Choroid plexus epithelial cell (primary cell): Measurements from ENCODE around the gene ZNF609.
"Not testable (repeated sequence)": the region's sequence is repeated elsewhere in the genome, so short reads cannot be mapped to it uniquely, and the experiment has no call there.

Source experiments
- DNase-seq: peaks from one replicate; pipeline ENCODE4 v3.0.0-alpha.2; 2010; ENCODE audit warnings: low read depth
- H3K4me3 ChIP-seq: 2 replicates; pipeline ENCODE4 v1.5.1; 2011; ENCODE audit warnings: low read depth, mild to moderate bottlenecking, control low read depth, low read length, moderate library complexity
- CTCF ChIP-seq: conservative IDR thresholded peaks from 2 replicates; pipeline ENCODE4 v1.5.1; 2011; ENCODE audit warnings: low read depth, mild to moderate bottlenecking, control low read depth, inconsistent platforms, low read length, moderate library complexity

The ZNF609 gene

DNA sequence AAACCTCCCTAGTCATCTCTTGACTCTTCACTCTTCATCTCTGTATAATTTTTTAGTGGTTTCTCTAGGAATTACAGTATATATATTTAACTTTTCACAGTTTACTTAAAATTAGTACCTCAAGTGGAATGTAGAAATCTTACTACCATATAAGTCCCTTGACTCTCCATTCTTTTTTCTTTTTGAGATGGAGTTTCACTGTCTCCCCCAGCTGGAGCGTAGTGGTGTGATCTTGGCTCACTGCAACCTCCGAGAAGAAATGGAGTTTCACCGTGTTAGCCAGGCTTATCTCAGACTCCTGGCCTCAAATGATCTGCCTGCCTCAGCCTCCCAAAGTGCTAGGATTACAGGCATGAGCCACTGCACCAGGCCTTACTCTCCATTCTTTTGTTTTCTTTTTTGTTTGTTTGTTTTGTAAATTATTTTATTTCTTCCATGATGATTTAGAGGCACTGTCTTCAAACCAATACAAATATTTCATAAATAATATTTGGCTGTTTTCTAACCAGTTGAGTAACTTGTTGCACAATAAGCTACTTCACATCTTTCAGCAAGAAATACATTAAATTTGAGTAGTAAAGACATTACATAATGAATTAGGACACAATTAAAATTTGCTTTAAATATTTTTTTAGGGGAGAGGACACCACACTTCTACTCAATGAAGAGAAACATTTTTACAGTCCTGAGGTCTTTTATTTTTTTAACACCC lies 170.2 kb downstream of the ZNF609 start:
- no peak overlapping the region for H3K4me3 ChIP-seq
- no peak for DNase-seq
- TF ChIP-seq CTCF = peak; percentile 7

- not testable (repeated sequence) for DNase-seq
Measured at GRCh38 chr15:64632639-64633038, 172.3 kb downstream of the ZNF609 start.

DNA sequence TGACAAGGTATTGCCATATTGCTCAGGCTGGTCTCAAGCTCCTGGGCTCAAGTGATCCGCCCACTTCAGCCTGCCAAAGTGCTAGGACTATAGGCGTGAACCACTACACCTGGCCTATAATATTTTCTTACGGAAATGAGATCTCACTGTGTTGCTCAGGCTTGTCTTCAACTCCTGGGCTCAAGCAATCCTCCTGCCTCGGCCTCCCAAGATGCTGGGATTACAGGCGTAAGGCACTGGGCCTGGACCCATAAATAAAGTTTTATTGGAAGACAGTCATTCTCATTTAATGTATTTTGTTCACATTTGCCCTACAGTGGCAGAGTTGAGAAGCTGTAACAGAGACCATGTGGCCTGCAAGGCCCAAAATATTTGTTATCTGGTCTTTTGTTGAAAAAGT lies 173.0 kb downstream of the ZNF609 start:
- no peak for TF ChIP-seq CTCF
- no peak overlapping the region for H3K4me3 ChIP-seq
- DNase-seq = no peak

More at GRCh38 chr15:64632639-64633038, 172.3 kb downstream of the ZNF609 start:
- H3K4me3 ChIP-seq = not testable (repeated sequence)

- no peak overlapping the region for H3K4me3 ChIP-seq
- TF ChIP-seq CTCF = no peak
- DNase-seq = no peak
Measured at GRCh38 chr15:64634027-64634426, 173.6 kb downstream of the ZNF609 start.

GRCh38 chr15:64634576-64635498 lies 174.5 kb downstream of the ZNF609 start:
- TF ChIP-seq CTCF = no peak
- DNase-seq = no peak
- H3K4me3 ChIP-seq = no peak overlapping the region

GRCh38 chr15:64635499-64636495 lies 175.4 kb downstream of the ZNF609 start:
- no peak overlapping the region for H3K4me3 ChIP-seq
- DNase-seq = peak; percentile 86
- no peak for TF ChIP-seq CTCF

DNA sequence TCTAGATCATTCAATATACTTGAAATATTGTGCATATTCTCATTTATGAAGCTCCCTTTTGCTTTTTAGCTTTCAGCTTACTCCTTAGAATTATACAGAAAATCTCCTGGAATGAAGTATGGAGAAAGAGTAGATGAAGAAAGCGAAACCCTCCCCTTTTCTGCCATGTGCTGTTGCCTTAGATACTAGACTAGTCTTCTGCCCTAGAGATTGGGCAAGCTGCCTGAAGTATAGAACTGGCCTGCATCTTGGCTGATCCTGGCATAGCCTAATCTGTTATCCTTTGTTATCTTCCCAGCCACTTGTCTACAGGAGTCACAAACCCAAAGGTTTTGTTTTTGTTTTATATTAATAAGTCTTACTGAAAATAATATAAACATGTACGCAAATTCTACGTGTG lies 176.2 kb downstream of the ZNF609 start:
- TF ChIP-seq CTCF = no peak
- no peak overlapping the region for H3K4me3 ChIP-seq
- DNase-seq = peak; percentile 36
